ENCODE measurements around the gene ZNF530. TPM values are rescaled to one million over a fixed set of nuclear protein-coding genes. Genes with fewer than 3 reads are reported as not detected.

The ZNF530 gene
- total RNA-seq, 1 donor from 2014 or later = 3.5 TPM

GRCh38 chr19:57606931-57607330 lies 7.2 kb downstream of the ZNF530 start:
- intact Hi-C loops (cut with DNase I) = no loop called here
- no peak for DNase-seq (ENCODE audit: low spot score)

GRCh38 chr19:57611113-57611512 lies 11.4 kb downstream of the ZNF530 start:
- no peak for DNase-seq (ENCODE audit: low spot score)
- intact Hi-C loops (cut with DNase I) = loop anchor here (5.0 kb wide), 1 partner anchor 336 kb away; the partner anchor contains the start of gene ZNF256

- intact Hi-C loops (cut with DNase I) = loop anchor here (5.0 kb wide), 1 partner anchor 333 kb away; the partner anchor contains the start of gene ZNF256
- DNase-seq (ENCODE audit: low spot score) = peak; percentile 96
Measured at GRCh38 chr19:57613941-57614743, 14.5 kb downstream of the ZNF530 start, which contains the start of gene ZNF134. Gene ZNF134 (plus strand): TSS chr19:57614242. CDS start chr19:57619469, 5,227 bp downstream.

- intact Hi-C loops (cut with DNase I) = no loop called here
Measured at GRCh38 chr19:57615346-57615745, 15.7 kb downstream of the ZNF530 start.

GRCh38 chr19:57620673-57621348 lies 21.1 kb downstream of the ZNF530 start:
- no peak for DNase-seq (ENCODE audit: low spot score)
- intact Hi-C loops (cut with DNase I) = no loop called here

More at GRCh38 chr19:57615346-57615745, 15.7 kb downstream of the ZNF530 start:
- DNase-seq (ENCODE audit: low spot score) = no peak

- intact Hi-C loops (cut with DNase I) = no loop called here
- DNase-seq (ENCODE audit: low spot score) = no peak
Measured at GRCh38 chr19:57623091-57623490, 23.4 kb downstream of the ZNF530 start.

- peak; percentile 95 for DNase-seq (ENCODE audit: low spot score)
- intact Hi-C loops (cut with DNase I) = no loop called here
Measured at GRCh38 chr19:57632987-57633831, 33.5 kb downstream of the ZNF530 start, which contains the start of gene ZNF211. Gene ZNF211 (plus strand): TSS chr19:57633168. CDS start chr19:57633347, 179 bp downstream.

GRCh38 chr19:57633832-57634131 lies 34.1 kb downstream of the ZNF530 start:
- intact Hi-C loops (cut with DNase I) = no loop called here

GRCh38 chr19:57637379-57637778 lies 37.7 kb downstream of the ZNF530 start:
- no peak for DNase-seq (ENCODE audit: low spot score)
- intact Hi-C loops (cut with DNase I) = no loop called here

More at GRCh38 chr19:57633832-57634131, 34.1 kb downstream of the ZNF530 start:
- no peak for DNase-seq (ENCODE audit: low spot score)

GRCh38 chr19:57641715-57642234 lies 42.1 kb downstream of the ZNF530 start:
- DNase-seq (ENCODE audit: low spot score) = no peak
- intact Hi-C loops (cut with DNase I) = no loop called here

- intact Hi-C loops (cut with DNase I) = no loop called here
Measured at GRCh38 chr19:57642396-57643046, 42.8 kb downstream of the ZNF530 start.

GRCh38 chr19:57643734-57644133 lies 44.0 kb downstream of the ZNF530 start:
- DNase-seq (ENCODE audit: low spot score) = no peak
- intact Hi-C loops (cut with DNase I) = no loop called here

More at GRCh38 chr19:57642396-57643046, 42.8 kb downstream of the ZNF530 start:
- no peak for DNase-seq (ENCODE audit: low spot score)

GRCh38 chr19:57648331-57649003 lies 48.8 kb downstream of the ZNF530 start:
- intact Hi-C loops (cut with DNase I) = no loop called here
- DNase-seq (ENCODE audit: low spot score) = no peak

GRCh38 chr19:57651654-57651996 lies 51.9 kb downstream of the ZNF530 start:
- intact Hi-C loops (cut with DNase I) = no loop called here
- DNase-seq (ENCODE audit: low spot score) = no peak

GRCh38 chr19:57653689-57654088 lies 54.0 kb downstream of the ZNF530 start:
- no peak for DNase-seq (ENCODE audit: low spot score)
- intact Hi-C loops (cut with DNase I) = no loop called here

GRCh38 chr19:57655443-57655842 lies 55.8 kb downstream of the ZNF530 start:
- no peak for DNase-seq (ENCODE audit: low spot score)
- intact Hi-C loops (cut with DNase I) = no loop called here

- no peak for DNase-seq (ENCODE audit: low spot score)
Measured at GRCh38 chr19:57656346-57656745, 56.7 kb downstream of the ZNF530 start.

More at GRCh38 chr19:57656346-57656745, 56.7 kb downstream of the ZNF530 start:
- intact Hi-C loops (cut with DNase I) = no loop called here
